HCT116 (cell line): ENCODE data around the gene RAD9A. TPM values are rescaled to one million over a fixed set of nuclear protein-coding genes. Genes with fewer than 3 reads are reported as not detected.
A peak's percentile ranks its signal among the peaks of the same experiment; 100 is the strongest.

Source experiments
- ATAC-seq: fragments of 200-7000 bp; cut with Tn5 transposase; 2 replicates; pipeline ENCODE4 v1.9.1; 2020; ENCODE audit warnings: mild to moderate bottlenecking, moderate library complexity
- BruUV-seq: library from RNA; stranded (reverse); fragments of 400-500 nt; replicated peaks from 2 replicates; lab custom pipeline; 2021; lab: Mats Ljungman, UMichigan
- CTCF ChIA-PET: fragments of 300-600 bp; sonication (Branson Sonifier 250); formaldehyde crosslinking; loops from one replicate; lab custom pipeline; 2021; ENCODE audit warnings: antibody characterized with exemption; lab: Charles Lee
- POLR2A ChIA-PET: fragments of 300-600, 350-600 bp; sonication (Branson Sonifier 250); formaldehyde crosslinking; loops from one replicate; lab custom pipeline; 2021; ENCODE audit warnings: antibody characterized with exemption; lab: Charles Lee
- RAD21 ChIA-PET, 2 experiments: fragments of 300-600 bp; sonication (Branson Sonifier 250); formaldehyde crosslinking; loops; one replicate each; lab custom pipeline; 2023; ENCODE audit warnings: low total read pairs in 2 of 2; ENCODE audit not compliant: uncharacterized antibody in 2 of 2, unreplicated experiment in 2 of 2, low non-redundant PET in 1 of 2; lab: Charles Lee
- DNase-seq: peaks from one replicate; pipeline ENCODE4 v3.0.0-alpha.2; 2010; ENCODE audit warnings: low read depth, low spot score
- H2AFZ ChIP-seq: fragments of 200-600 bp; shearing (Covaris generic), sonication (generic); 2 replicates; pipeline ENCODE4 v1.6.1; 2017; ENCODE audit warnings: low read depth, mixed run types, mixed read lengths, antibody characterized with exemption, low read length; ENCODE audit not compliant: poor library complexity, severe bottlenecking
- H3K27ac ChIP-seq: 2 replicates; pipeline ENCODE4 v1.5.1; 2012; ENCODE audit warnings: low read depth, low read length
- H3K27me3 ChIP-seq: fragments of 200-600 bp; sonication (generic); 2 replicates; pipeline ENCODE4 v1.6.1; 2016; ENCODE audit warnings: mixed run types, low read length, mixed read lengths; ENCODE audit not compliant: insufficient read depth
- H3K36me3 ChIP-seq, 2 experiments: fragments of 200-500 bp in 1 of 2; fragments of 200-600 bp in 1 of 2; sonication (Bioruptor generic) in 1 of 2; sonication (generic) in 1 of 2; 2 replicates each; pipeline versions ENCODE4 v1.5.1 to v1.6.1; 2014 to 2016; ENCODE audit warnings: low read length in 2 of 2, inconsistent platforms in 1 of 2, mixed read lengths in 1 of 2, mixed run types in 1 of 2; ENCODE audit not compliant: insufficient read depth in 2 of 2, control insufficient read depth in 1 of 2
- H3K4me1 ChIP-seq, 2 experiments: fragments of 200-600 bp in 1 of 2; sonication (generic) in 1 of 2; 2 replicates each; pipeline versions ENCODE4 v1.5.1 to v1.6.1; 2012 to 2017; ENCODE audit warnings: low read length in 2 of 2, inconsistent platforms in 1 of 2, mild to moderate bottlenecking in 1 of 2, mixed read lengths in 1 of 2, mixed run types in 1 of 2, moderate library complexity in 1 of 2; ENCODE audit not compliant: insufficient read depth in 2 of 2, control insufficient read depth in 1 of 2
- H3K4me2 ChIP-seq: fragments of 200-600 bp; sonication (generic); 2 replicates; pipeline ENCODE4 v1.6.1; 2017; ENCODE audit warnings: mixed run types, low read length, mixed read lengths
- H3K4me3 ChIP-seq, 2 experiments: fragments of 200-600 bp in 1 of 2; sonication (generic) in 1 of 2; replicated peaks in 1 of 2; 2 replicates each; pipeline ENCODE4 v1.5.1; 2011 to 2016; ENCODE audit warnings: low read length in 2 of 2, control low read depth in 1 of 2, low read depth in 1 of 2, mild to moderate bottlenecking in 1 of 2, mixed read lengths in 1 of 2, mixed run types in 1 of 2
- H3K79me2 ChIP-seq: fragments of 200-600 bp; sonication (generic); 2 replicates; pipeline ENCODE4 v1.6.1; 2017; ENCODE audit warnings: mild to moderate bottlenecking, mixed run types, low read length, moderate library complexity, mixed read lengths; ENCODE audit not compliant: insufficient read depth
- H3K9ac ChIP-seq: fragments of 200-600 bp; sonication (generic); 2 replicates; pipeline ENCODE4 v1.6.1; 2016; ENCODE audit warnings: low read length, mixed read lengths
- H3K9me2 ChIP-seq: fragments of 200-600 bp; sonication (generic), shearing (Covaris generic); 2 replicates; pipeline ENCODE4 v1.6.1; 2017; ENCODE audit warnings: mixed run types, mild to moderate bottlenecking, moderate library complexity; ENCODE audit not compliant: insufficient read depth
- H3K9me3 ChIP-seq, 2 experiments: fragments of 200-500 bp in 1 of 2; fragments of 200-600 bp in 1 of 2; sonication (Bioruptor generic) in 1 of 2; sonication (generic) in 1 of 2; 2 replicates each; pipeline ENCODE4 v1.6.1; 2014 to 2017; ENCODE audit warnings: low read length in 2 of 2, mixed read lengths in 2 of 2, inconsistent platforms in 1 of 2, low read depth in 1 of 2, mild to moderate bottlenecking in 1 of 2, mixed run types in 1 of 2, moderate library complexity in 1 of 2; ENCODE audit not compliant: control insufficient read depth in 1 of 2, insufficient read depth in 1 of 2
- H4K20me1 ChIP-seq: fragments of 200-600 bp; sonication (generic), shearing (Covaris generic); 2 replicates; pipeline ENCODE4 v1.6.1; 2017; ENCODE audit warnings: mixed run types, mild to moderate bottlenecking, moderate library complexity; ENCODE audit not compliant: insufficient read depth
- CBX3 ChIP-seq: IDR thresholded peaks from 2 replicates; pipeline ENCODE4 v1.6.1; 2012; ENCODE audit warnings: low read depth
- CEBPB ChIP-seq: IDR thresholded peaks from 2 replicates; pipeline ENCODE4 v1.6.1; 2012; ENCODE audit warnings: low read depth
- EZH2phosphoT487 ChIP-seq: fragments of 200-600 bp; IDR thresholded peaks from 2 replicates; pipeline ENCODE4 v1.6.1; 2018; ENCODE audit warnings: antibody characterized with exemption, borderline replicate concordance
- JUND ChIP-seq: IDR thresholded peaks from 2 replicates; pipeline ENCODE4 v1.6.1; 2012
- POLR2A ChIP-seq: IDR thresholded peaks from 2 replicates; pipeline ENCODE4 v1.7.0; 2011; ENCODE audit warnings: borderline replicate concordance; ENCODE audit not compliant: insufficient read depth, insufficient read length; ENCODE audit errors: extremely low read depth
- SRF ChIP-seq: IDR thresholded peaks from 2 replicates; pipeline ENCODE4 v1.6.1; 2012; ENCODE audit warnings: low read depth
- YY1 ChIP-seq: IDR thresholded peaks from 2 replicates; pipeline ENCODE4 v1.6.1; 2011; ENCODE audit warnings: low read length, low read depth, moderate library complexity, mild to moderate bottlenecking; ENCODE audit not compliant: insufficient replicate concordance; ENCODE audit errors: extremely low read depth
- ZNF274 ChIP-seq: fragments of 200-500 bp; sonication (Bioruptor generic); IDR thresholded peaks from 2 replicates; pipeline ENCODE4 v1.6.1; 2014; ENCODE audit warnings: mild to moderate bottlenecking, low read depth, low read length, inconsistent platforms
- intact Hi-C: fragments of 100-400 bp; cut with micrococcal nuclease; formaldehyde crosslinking; loops from 2 replicates; pipeline ENCODE4 v1.10.0; 2022
- total RNA-seq: library from RNA; stranded (reverse); gene quantifications from one replicate; pipeline ENCODE4 v1.2.1, GENCODE V29; 2021; ENCODE audit not compliant: unreplicated experiment
- TF ChIP-seq, protein P1 (sequence below), 3 experiments: fragments of 200-600 bp in 1 of 3; sonication (generic) in 1 of 3; IDR thresholded peaks in 2 of 3; conservative IDR thresholded peaks in 1 of 3; 2 replicates each; pipeline ENCODE4 v1.5.1; 2012 to 2017; ENCODE audit warnings: low read depth in 2 of 3, low read length in 2 of 3, antibody characterized with exemption in 1 of 3, borderline replicate concordance in 1 of 3, control low read depth in 1 of 3, mild to moderate bottlenecking in 1 of 3, mixed read lengths in 1 of 3, mixed run types in 1 of 3, moderate library complexity in 1 of 3; ENCODE audit not compliant: insufficient read depth in 1 of 3
- TF ChIP-seq, protein P2 (sequence below): IDR thresholded peaks from 2 replicates; pipeline ENCODE4 v1.6.1; 2012; ENCODE audit warnings: low read depth
- TF ChIP-seq, protein P3 (sequence below): IDR thresholded peaks from 2 replicates; pipeline ENCODE4 v1.6.1; 2012
- TF ChIP-seq, protein P4 (sequence below): IDR thresholded peaks from 2 replicates; pipeline ENCODE4 v1.6.1; 2011; ENCODE audit warnings: mild to moderate bottlenecking, low read length, moderate library complexity; ENCODE audit not compliant: insufficient replicate concordance; ENCODE audit errors: extremely low read depth

Gene RAD9A
- total RNA-seq, 1 experiment from 2014 or later, result 49.8 TPM

DNA sequence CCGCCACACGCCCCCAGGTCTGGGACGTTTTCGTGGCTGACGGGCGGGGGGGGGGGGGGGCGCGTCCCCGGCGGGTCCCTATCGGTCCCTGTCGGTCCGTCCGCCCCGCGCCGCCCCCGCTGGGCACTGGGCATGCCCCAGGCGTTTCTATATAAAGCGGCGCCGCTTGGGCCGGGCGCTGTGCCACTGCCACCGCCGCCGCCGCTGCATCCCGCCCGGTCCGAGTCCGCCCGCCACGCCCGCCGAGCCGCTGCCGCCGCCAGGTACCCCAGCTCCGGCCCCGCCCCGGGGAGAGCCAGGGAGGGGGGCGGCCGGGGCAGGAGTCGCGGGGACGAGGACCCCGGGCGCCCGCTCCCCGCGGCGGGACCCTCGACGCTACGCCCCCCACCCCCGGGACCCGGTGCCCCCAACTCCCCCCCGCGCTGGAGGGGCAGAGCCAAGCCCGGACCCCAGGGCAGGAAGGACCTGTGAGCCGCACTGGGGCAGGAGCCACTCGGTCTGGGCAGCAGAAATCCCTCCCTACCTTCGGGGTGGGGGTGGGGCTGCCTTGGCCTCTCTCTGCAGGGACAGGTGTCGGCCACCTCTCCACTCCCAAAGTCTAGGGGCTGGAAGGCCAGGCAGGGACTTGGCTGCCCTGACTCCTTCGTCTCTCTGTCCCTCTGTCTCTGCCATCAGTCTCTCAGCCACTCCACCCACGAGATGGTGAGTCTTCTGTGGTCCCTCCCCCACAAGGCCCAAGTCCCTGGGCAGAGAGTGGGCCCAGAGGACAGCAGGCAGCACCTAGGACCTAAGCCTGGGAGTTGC is 23.9 kb downstream of the RAD9A start, which contains the start of gene CARNS1:
Gene CARNS1, plus strand, starts transcription at position 178 of the 804 bp plus-strand sequence. Its CDS starts 522 bp downstream, at position 700.
- BruUV-seq, result no TSS peak
- ChIA-PET RAD21 (interaction anchor here in 1 of 2 experiments (0.7 kb wide), 1 partner anchor 131 kb away, joined by 9 read pairs; no protein-coding TSS in a partner anchor), POLR2A (no interaction called here), CTCF (no interaction called here)
- no peaks in the 10 kb centered on the region for H3K27me3 ChIP-seq
- H3K9me2 ChIP-seq, result no peaks in the 10 kb centered on the region
- H3K4me1 ChIP-seq, result peaks cover 19 to 39% of the 10 kb centered on the region in 2 experiments; a peak in 3 of 4 replicates
- no peak for DNase-seq
- intact Hi-C loops, result no loop called here
- peak within 1 kb of the TSS; percentile 81 for H3K4me2 ChIP-seq
- H3K4me3 ChIP-seq, result peak within 1 kb of the TSS; percentile 40 to 56
- H3K79me2 ChIP-seq, result no peaks in the 10 kb centered on the region
- ATAC-seq, result peak; percentile 28
- peak within 1 kb of the TSS; percentile 52 for H3K9ac ChIP-seq
- peak within 1 kb of the TSS; percentile 18; the same call in 1 of the 2 replicates for H3K27ac ChIP-seq
- TF ChIP-seq ZNF274 (no peak), SRF (no peak), EZH2phosphoT487 (no peak), POLR2A (no peak), CEBPB (no peak), CBX3 (no peak), YY1 (no peak), JUND (no peak)
- TF ChIP-seq, protein P1, sequence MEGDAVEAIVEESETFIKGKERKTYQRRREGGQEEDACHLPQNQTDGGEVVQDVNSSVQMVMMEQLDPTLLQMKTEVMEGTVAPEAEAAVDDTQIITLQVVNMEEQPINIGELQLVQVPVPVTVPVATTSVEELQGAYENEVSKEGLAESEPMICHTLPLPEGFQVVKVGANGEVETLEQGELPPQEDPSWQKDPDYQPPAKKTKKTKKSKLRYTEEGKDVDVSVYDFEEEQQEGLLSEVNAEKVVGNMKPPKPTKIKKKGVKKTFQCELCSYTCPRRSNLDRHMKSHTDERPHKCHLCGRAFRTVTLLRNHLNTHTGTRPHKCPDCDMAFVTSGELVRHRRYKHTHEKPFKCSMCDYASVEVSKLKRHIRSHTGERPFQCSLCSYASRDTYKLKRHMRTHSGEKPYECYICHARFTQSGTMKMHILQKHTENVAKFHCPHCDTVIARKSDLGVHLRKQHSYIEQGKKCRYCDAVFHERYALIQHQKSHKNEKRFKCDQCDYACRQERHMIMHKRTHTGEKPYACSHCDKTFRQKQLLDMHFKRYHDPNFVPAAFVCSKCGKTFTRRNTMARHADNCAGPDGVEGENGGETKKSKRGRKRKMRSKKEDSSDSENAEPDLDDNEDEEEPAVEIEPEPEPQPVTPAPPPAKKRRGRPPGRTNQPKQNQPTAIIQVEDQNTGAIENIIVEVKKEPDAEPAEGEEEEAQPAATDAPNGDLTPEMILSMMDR (IDR thresholded peaks at IDR 0.05 in 2 of 3, conservative IDR thresholded peaks at IDR 0.05 in 1 of 3; ENCODE audit: borderline replicate concordance in 1 of 3, insufficient read depth in 1 of 3, low read depth in 2 of 3, low read length in 2 of 3), result no peak
- TF ChIP-seq, protein P2, sequence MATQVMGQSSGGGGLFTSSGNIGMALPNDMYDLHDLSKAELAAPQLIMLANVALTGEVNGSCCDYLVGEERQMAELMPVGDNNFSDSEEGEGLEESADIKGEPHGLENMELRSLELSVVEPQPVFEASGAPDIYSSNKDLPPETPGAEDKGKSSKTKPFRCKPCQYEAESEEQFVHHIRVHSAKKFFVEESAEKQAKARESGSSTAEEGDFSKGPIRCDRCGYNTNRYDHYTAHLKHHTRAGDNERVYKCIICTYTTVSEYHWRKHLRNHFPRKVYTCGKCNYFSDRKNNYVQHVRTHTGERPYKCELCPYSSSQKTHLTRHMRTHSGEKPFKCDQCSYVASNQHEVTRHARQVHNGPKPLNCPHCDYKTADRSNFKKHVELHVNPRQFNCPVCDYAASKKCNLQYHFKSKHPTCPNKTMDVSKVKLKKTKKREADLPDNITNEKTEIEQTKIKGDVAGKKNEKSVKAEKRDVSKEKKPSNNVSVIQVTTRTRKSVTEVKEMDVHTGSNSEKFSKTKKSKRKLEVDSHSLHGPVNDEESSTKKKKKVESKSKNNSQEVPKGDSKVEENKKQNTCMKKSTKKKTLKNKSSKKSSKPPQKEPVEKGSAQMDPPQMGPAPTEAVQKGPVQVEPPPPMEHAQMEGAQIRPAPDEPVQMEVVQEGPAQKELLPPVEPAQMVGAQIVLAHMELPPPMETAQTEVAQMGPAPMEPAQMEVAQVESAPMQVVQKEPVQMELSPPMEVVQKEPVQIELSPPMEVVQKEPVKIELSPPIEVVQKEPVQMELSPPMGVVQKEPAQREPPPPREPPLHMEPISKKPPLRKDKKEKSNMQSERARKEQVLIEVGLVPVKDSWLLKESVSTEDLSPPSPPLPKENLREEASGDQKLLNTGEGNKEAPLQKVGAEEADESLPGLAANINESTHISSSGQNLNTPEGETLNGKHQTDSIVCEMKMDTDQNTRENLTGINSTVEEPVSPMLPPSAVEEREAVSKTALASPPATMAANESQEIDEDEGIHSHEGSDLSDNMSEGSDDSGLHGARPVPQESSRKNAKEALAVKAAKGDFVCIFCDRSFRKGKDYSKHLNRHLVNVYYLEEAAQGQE, result no peak
- TF ChIP-seq, protein P3, sequence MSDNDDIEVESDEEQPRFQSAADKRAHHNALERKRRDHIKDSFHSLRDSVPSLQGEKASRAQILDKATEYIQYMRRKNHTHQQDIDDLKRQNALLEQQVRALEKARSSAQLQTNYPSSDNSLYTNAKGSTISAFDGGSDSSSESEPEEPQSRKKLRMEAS, result no peak
- TF ChIP-seq, protein P4, sequence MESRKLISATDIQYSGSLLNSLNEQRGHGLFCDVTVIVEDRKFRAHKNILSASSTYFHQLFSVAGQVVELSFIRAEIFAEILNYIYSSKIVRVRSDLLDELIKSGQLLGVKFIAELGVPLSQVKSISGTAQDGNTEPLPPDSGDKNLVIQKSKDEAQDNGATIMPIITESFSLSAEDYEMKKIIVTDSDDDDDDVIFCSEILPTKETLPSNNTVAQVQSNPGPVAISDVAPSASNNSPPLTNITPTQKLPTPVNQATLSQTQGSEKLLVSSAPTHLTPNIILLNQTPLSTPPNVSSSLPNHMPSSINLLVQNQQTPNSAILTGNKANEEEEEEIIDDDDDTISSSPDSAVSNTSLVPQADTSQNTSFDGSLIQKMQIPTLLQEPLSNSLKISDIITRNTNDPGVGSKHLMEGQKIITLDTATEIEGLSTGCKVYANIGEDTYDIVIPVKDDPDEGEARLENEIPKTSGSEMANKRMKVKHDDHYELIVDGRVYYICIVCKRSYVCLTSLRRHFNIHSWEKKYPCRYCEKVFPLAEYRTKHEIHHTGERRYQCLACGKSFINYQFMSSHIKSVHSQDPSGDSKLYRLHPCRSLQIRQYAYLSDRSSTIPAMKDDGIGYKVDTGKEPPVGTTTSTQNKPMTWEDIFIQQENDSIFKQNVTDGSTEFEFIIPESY, result no peak
- TF ChIP-seq, all 23 proteins: peak for 0
- Histone ChIP-seq H3K36me3 (no peaks in the 10 kb centered on the region), H4K20me1 (no peaks in the 10 kb centered on the region), H2AFZ (no peak within 1 kb of the TSS), H3K9me3 (no peaks in the 10 kb centered on the region)
